ENCODE data around the gene FANCG.

The FANCG gene

GRCh38 chr9:35079426-35080341, at the start of gene FANCG:
TSS of gene FANCG (minus strand) at chr9:35079942. CDS start at chr9:35079524, 418 bp downstream.
- DNase-seq = peak; percentile 85

- peak; percentile 93 for DNase-seq
Observed at GRCh38 chr9:35116898-35117551, 37.3 kb upstream of the FANCG start.

- DNase-seq = no peak
Observed at GRCh38 chr9:35116539-35116897, 36.8 kb upstream of the FANCG start.

- peak; percentile 94 for DNase-seq
Observed at GRCh38 chr9:35115680-35116538, 36.2 kb upstream of the FANCG start, which contains the start of gene ATOSB. TSS of gene ATOSB (minus strand) at chr9:35115862. CDS start at chr9:35108274, 7,588 bp downstream.

GRCh38 chr9:35114840-35115628, 35.3 kb upstream of the FANCG start:
- DNase-seq = peak; percentile 60

GRCh38 chr9:35114113-35114839, 34.5 kb upstream of the FANCG start:
- peak; percentile 91 for DNase-seq

GRCh38 chr9:35112257-35113020, 32.7 kb upstream of the FANCG start:
- DNase-seq = peak; percentile 23

- peak; percentile 98 for DNase-seq
Observed at GRCh38 chr9:35111001-35111933, 31.5 kb upstream of the FANCG start.

GRCh38 chr9:35110327-35110761, 30.6 kb upstream of the FANCG start:
- DNase-seq = no peak

GRCh38 chr9:35108946-35109575, 29.3 kb upstream of the FANCG start:
- no peak for DNase-seq

GRCh38 chr9:35108461-35108860, 28.7 kb upstream of the FANCG start:
- no peak for DNase-seq

- no peak for DNase-seq
Observed at GRCh38 chr9:35107297-35108290, 27.9 kb upstream of the FANCG start.

GRCh38 chr9:35106343-35106730, 26.6 kb upstream of the FANCG start:
- no peak for DNase-seq

GRCh38 chr9:35105571-35106342, 26.0 kb upstream of the FANCG start:
- no peak for DNase-seq

- DNase-seq = no peak
Observed at GRCh38 chr9:35105126-35105525, 25.4 kb upstream of the FANCG start.

- no peak for DNase-seq
Observed at GRCh38 chr9:35104586-35104985, 24.8 kb upstream of the FANCG start.

GRCh38 chr9:35103660-35104191, 24.0 kb upstream of the FANCG start:
- DNase-seq = no peak

Data from CD4-positive, alpha-beta T cell treated with Interleukin-17A for 1 hour (primary cell).